H1 (cell line): ENCODE data around the gene MRPS2. TPM values are rescaled to one million over a fixed set of nuclear protein-coding genes. Genes with fewer than 3 reads are reported as not detected.

ENCODE experiments used
- CHD7 ChIP-seq: fragments of 300-600 bp; sonication (generic); IDR thresholded peaks from 2 replicates; pipeline ENCODE4 v1.7.1; 2012; ENCODE audit warnings: low read length, moderate library complexity, mild to moderate bottlenecking, inconsistent platforms; ENCODE audit not compliant: insufficient replicate concordance
- YY1 ChIP-seq: IDR thresholded peaks from 2 replicates; pipeline ENCODE4 v1.6.1; 2011; ENCODE audit warnings: low read depth, mild to moderate bottlenecking, low read length
- polyA plus RNA-seq, 7 experiments: library from polyadenylated mRNA; depleted of rRNA in 3 of 7; stranded (reverse) in 5 of 7; unstranded in 2 of 7; fragments of >200 nt in 5 of 7; fragments of 200-250 nt in 2 of 7; gene quantifications; 1 replicate in 5 of 7; 2 replicates in 1 of 7; 4 replicates in 1 of 7; pipeline versions ENCODE4 v1.2.1 to v1.2.3, GENCODE V29; 2011 to 2013; ENCODE audit warnings: missing spikeins in 2 of 7, mixed read lengths in 2 of 7
- total RNA-seq: library from RNA; stranded (reverse); fragmentation: NEBNext Ultra II Directional; extraction: Animal tissue kit (Norgen Biotek cat#: 25700); gene quantifications from 2 replicates; pipeline ENCODE4 v1.2.1, GENCODE V29; 2021

MRPS2 gene
- total and polyA plus RNA-seq, 2 of the 8 experiments (the other 6 are each of a cell fraction or from before 2014, with no cell fraction given), result 78.6 to 476 TPM

- TF ChIP-seq CHD7, result no peak
- TF ChIP-seq YY1, result no peak
Measured at GRCh38 chr9:135474915-135475314, 25.6 kb upstream of the MRPS2 start (continued).
